Astrocyte (in vitro differentiated cells and primary cell): ENCODE data around the gene EXOSC10. TPM values are rescaled to one million over a fixed set of nuclear protein-coding genes. Genes with fewer than 3 reads are reported as not detected.

ENCODE experiments used
- DNase-seq: peaks from one replicate; pipeline ENCODE4 v3.0.0-alpha.2; 2010; ENCODE audit warnings: low read depth
- FAIRE-seq: peaks from 2 replicates; lab custom pipeline; 2011; peaks lifted over from hg19 to GRCh38; lab: Jason Lieb, UNC
- H2AFZ ChIP-seq: 2 replicates; pipeline ENCODE4 v1.6.0; 2012; ENCODE audit warnings: low read depth, low read length, inconsistent platforms
- H3K27ac ChIP-seq: 2 replicates; pipeline ENCODE4 v1.5.1; 2011; ENCODE audit warnings: low read depth, low read length, inconsistent platforms
- H3K27me3 ChIP-seq: 2 replicates; pipeline ENCODE4 v1.6.0; 2011; ENCODE audit warnings: low read length, inconsistent platforms; ENCODE audit not compliant: insufficient read depth
- H3K36me3 ChIP-seq: 2 replicates; pipeline ENCODE4 v1.5.1; 2011; ENCODE audit warnings: low read length, inconsistent platforms; ENCODE audit not compliant: insufficient read depth
- H3K4me1 ChIP-seq: 2 replicates; pipeline ENCODE4 v1.5.1; 2011; ENCODE audit warnings: low read length, inconsistent platforms; ENCODE audit not compliant: insufficient read depth
- H3K4me2 ChIP-seq: 2 replicates; pipeline ENCODE4 v1.6.0; 2012; ENCODE audit warnings: low read length, inconsistent platforms
- H3K4me3 ChIP-seq: 2 replicates; pipeline ENCODE4 v1.5.1; 2011; ENCODE audit warnings: low read depth, mild to moderate bottlenecking, low read length, inconsistent platforms; ENCODE audit not compliant: insufficient read depth
- H3K79me2 ChIP-seq: 2 replicates; pipeline ENCODE4 v1.6.0; 2012; ENCODE audit warnings: mild to moderate bottlenecking, low read length, inconsistent platforms; ENCODE audit not compliant: insufficient read depth
- H3K9ac ChIP-seq: 2 replicates; pipeline ENCODE4 v1.6.0; 2012; ENCODE audit warnings: mild to moderate bottlenecking, low read length, inconsistent platforms
- H3K9me3 ChIP-seq: 2 replicates; pipeline ENCODE4 v1.5.1; 2012; ENCODE audit warnings: low read depth, mild to moderate bottlenecking, low read length, inconsistent platforms; ENCODE audit not compliant: insufficient read depth
- H4K20me1 ChIP-seq: 2 replicates; pipeline ENCODE4 v1.6.0; 2012; ENCODE audit warnings: low read length, inconsistent platforms; ENCODE audit not compliant: insufficient read depth
- H3K27ac Mint-ChIP-seq: one replicate; pipeline ENCODE4 v1.8.0; 2021; ENCODE audit warnings: mild to moderate bottlenecking, mixed read lengths; ENCODE audit not compliant: unreplicated experiment
- H3K27me3 Mint-ChIP-seq: one replicate; pipeline ENCODE4 v1.8.0; 2021; ENCODE audit warnings: low read depth, mixed read lengths; ENCODE audit not compliant: unreplicated experiment
- H3K36me3 Mint-ChIP-seq: one replicate; pipeline ENCODE4 v1.8.0; 2021; ENCODE audit warnings: low read depth, mixed read lengths; ENCODE audit not compliant: unreplicated experiment
- H3K4me1 Mint-ChIP-seq: one replicate; pipeline ENCODE4 v1.8.0; 2021; ENCODE audit warnings: low read depth, mixed read lengths; ENCODE audit not compliant: unreplicated experiment
- H3K4me3 Mint-ChIP-seq: one replicate; pipeline ENCODE4 v1.8.0; 2021; ENCODE audit warnings: mild to moderate bottlenecking, moderate library complexity, mixed read lengths; ENCODE audit not compliant: unreplicated experiment
- H3K9me3 Mint-ChIP-seq: one replicate; pipeline ENCODE4 v1.8.0; 2021; ENCODE audit warnings: mild to moderate bottlenecking, mixed read lengths; ENCODE audit not compliant: unreplicated experiment
- CTCF ChIP-seq: IDR thresholded peaks from 2 replicates; pipeline ENCODE4 v1.5.1; 2011; ENCODE audit warnings: low read depth, mild to moderate bottlenecking, inconsistent platforms, low read length, moderate library complexity; ENCODE audit not compliant: insufficient read depth
- EZH2 ChIP-seq: IDR thresholded peaks from 2 replicates; pipeline ENCODE4 v1.6.1; 2012; ENCODE audit warnings: mild to moderate bottlenecking, low read length, inconsistent platforms; ENCODE audit not compliant: insufficient read depth
- total RNA-seq: library from RNA; stranded (reverse); gene quantifications from 2 replicates; pipeline ENCODE4 v1.2.1, GENCODE V29; 2021

EXOSC10 gene
- total RNA-seq, 1 donor from 2014 or later, result 56.8 TPM

DNA sequence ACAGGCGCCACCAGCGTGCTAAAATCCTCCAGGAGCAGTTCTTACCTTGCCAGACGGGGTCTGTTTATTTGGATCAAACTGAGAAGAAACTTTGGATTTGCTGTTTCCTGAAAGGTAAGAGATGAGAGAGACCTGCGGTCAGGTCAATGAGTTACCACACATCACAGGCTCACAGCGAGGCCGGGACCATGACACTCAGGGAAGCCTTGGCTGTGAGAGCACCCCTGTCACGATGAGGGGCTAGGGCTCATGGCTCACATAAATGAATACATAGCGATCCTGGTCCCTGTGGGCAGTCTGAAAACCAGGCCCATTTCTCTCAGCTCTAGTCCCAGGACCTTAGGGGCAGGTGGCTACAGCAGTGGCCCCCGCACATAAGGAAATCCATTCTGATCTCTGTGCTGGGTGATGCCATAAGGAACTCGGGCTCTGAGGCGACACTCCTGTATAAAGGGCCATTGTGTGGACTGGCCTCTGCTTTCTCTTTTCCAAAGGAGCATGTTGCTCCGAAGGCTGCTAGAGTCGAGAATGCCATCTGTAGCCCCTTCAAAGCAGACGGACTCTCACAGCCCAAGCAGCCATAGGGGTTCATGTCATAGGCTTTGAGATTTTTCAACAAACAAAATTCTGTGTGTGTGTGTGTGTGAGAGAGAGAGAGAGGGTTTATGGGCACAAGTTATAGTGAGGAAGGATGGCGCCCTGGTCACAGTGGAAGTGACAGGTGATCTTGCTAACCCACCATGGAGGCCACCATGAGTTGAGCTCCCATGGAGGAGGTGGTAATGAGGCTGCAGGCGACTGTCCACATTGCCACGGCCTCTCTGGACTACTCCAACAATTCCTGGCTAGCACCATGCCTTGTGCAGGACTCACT is 30.8 kb downstream of the EXOSC10 start:
- Mint-ChIP-seq H3K36me3 (peaks cover 24% of the 10 kb centered on the region), H3K4me3 (no peak overlapping the region)

GRCh38 chr1:11067716-11068599 is 31.7 kb downstream of the EXOSC10 start:
- H4K20me1 ChIP-seq, result peaks cover 12% of the 10 kb centered on the region
- H3K4me3 ChIP-seq, result no peak overlapping the region
- no peak overlapping the region for H3K4me2 ChIP-seq
- H3K27ac Mint-ChIP-seq, result no peak overlapping the region
- H3K4me1 ChIP-seq, result no peaks in the 10 kb centered on the region
- no peak overlapping the region for H3K27ac ChIP-seq
- no peak for TF ChIP-seq EZH2
- no peak for TF ChIP-seq CTCF
- H3K9ac ChIP-seq, result no peak overlapping the region
- H3K27me3 ChIP-seq, result no peaks in the 10 kb centered on the region
- FAIRE-seq (no peak), DNase-seq (no peak)
- H3K36me3 Mint-ChIP-seq, result peaks cover 24% of the 10 kb centered on the region
- no peaks in the 10 kb centered on the region for H3K27me3 Mint-ChIP-seq
- no peak overlapping the region for H2AFZ ChIP-seq
- H3K4me3 Mint-ChIP-seq, result no peak overlapping the region
- no peaks in the 10 kb centered on the region for H3K9me3 ChIP-seq
- no peaks in the 10 kb centered on the region for H3K9me3 Mint-ChIP-seq
- peaks cover 51% of the 10 kb centered on the region for H3K36me3 ChIP-seq
- no peaks in the 10 kb centered on the region for H3K79me2 ChIP-seq
- H3K4me1 Mint-ChIP-seq, result peaks cover 4% of the 10 kb centered on the region

More for the DNA sequence above, 30.8 kb downstream of the EXOSC10 start:
- Histone ChIP-seq H3K27me3 (no peaks in the 10 kb centered on the region), H4K20me1 (peaks cover 7% of the 10 kb centered on the region), H3K4me1 (no peaks in the 10 kb centered on the region), H2AFZ (no peak overlapping the region), H3K4me3 (no peak overlapping the region), H3K36me3 (peaks cover 53% of the 10 kb centered on the region), H3K4me2 (no peak overlapping the region), H3K9me3 (no peaks in the 10 kb centered on the region), H3K79me2 (no peaks in the 10 kb centered on the region), H3K27ac (no peak overlapping the region), H3K9ac (no peak overlapping the region)
- TF ChIP-seq CTCF, result no peak
- TF ChIP-seq EZH2, result no peak
- Mint-ChIP-seq H3K27ac (no peak overlapping the region), H3K27me3 (no peaks in the 10 kb centered on the region), H3K9me3 (no peaks in the 10 kb centered on the region), H3K4me1 (no peaks in the 10 kb centered on the region)
- FAIRE-seq (no peak), DNase-seq (no peak)
